Heart right ventricle (tissue), 16 donors: ENCODE data around the gene CLTCL1. TPM values are rescaled to one million over a fixed set of nuclear protein-coding genes. Genes with fewer than 3 reads are reported as not detected.

Experiments used
- ATAC-seq, 8 donors: fragments of 200-7000 bp; cut with Tn5 transposase; one replicate each; pipeline ENCODE4 v1.9.1; 2020; ENCODE audit warnings: mild to moderate bottlenecking in 8 of 8, moderate library complexity in 8 of 8, moderate number of reproducible peaks in 1 of 8
- DNase-seq, 2 donors: peaks; one replicate each; pipeline ENCODE4 v3.0.0-alpha.2; 2020
- H3K27ac ChIP-seq, 10 donors: fragments of 200-600 bp; sonication (generic) in 2 of 10; one replicate each; pipeline versions ENCODE4 v1.5.0 to v1.8.0; 2020 to 2022; ENCODE audit warnings: mild to moderate bottlenecking in 3 of 10
- H3K27me3 ChIP-seq, 7 donors: fragments of 200-600 bp; one replicate each; pipeline ENCODE4 v1.8.0; 2021 to 2022; ENCODE audit warnings: mild to moderate bottlenecking in 2 of 7
- H3K36me3 ChIP-seq, 9 donors: fragments of 200-600 bp; sonication (generic) in 1 of 9; one replicate each; pipeline versions ENCODE4 v1.5.0 to v1.8.0; 2020 to 2022; ENCODE audit warnings: mild to moderate bottlenecking in 2 of 9
- H3K4me1 ChIP-seq, 9 donors: fragments of 200-600 bp; sonication (generic) in 1 of 9; one replicate each; pipeline versions ENCODE4 v1.5.0 to v1.8.0; 2020 to 2022; ENCODE audit warnings: mild to moderate bottlenecking in 4 of 9
- H3K4me3 ChIP-seq, 10 donors: fragments of 200-600 bp; sonication (generic) in 2 of 10; one replicate each; pipeline versions ENCODE4 v1.5.0 to v1.8.0; 2020 to 2022; ENCODE audit warnings: mild to moderate bottlenecking in 7 of 10, moderate library complexity in 2 of 10
- H3K9me3 ChIP-seq, 11 donors: fragments of 200-600 bp in 10 of 11; sonication (generic) in 2 of 11; one replicate each; pipeline versions ENCODE4 v1.5.0 to v1.8.0; 2013 to 2022; ENCODE audit warnings: mild to moderate bottlenecking in 2 of 11, control low read depth in 1 of 11, moderate library complexity in 1 of 11
- CTCF ChIP-seq, 9 donors: fragments of 200-600 bp; sonication (generic) in 2 of 9; IDR thresholded peaks; one replicate each; pipeline versions ENCODE4 v1.5.0 to v1.8.0; 2021 to 2022; ENCODE audit warnings: antibody characterized with exemption in 9 of 9, mild to moderate bottlenecking in 5 of 9, moderate library complexity in 1 of 9
- WGBS, 2 donors: extraction: QIAGEN DNeasy Blood & Tissue Kit; methylation state at CpG; one replicate each; pipeline ENCODE4 v1.1.7; 2013; ENCODE audit warnings: inconsistent platforms in 1 of 2; 5-methylcytosine and 5-hydroxymethylcytosine counted together
- intact Hi-C, 10 donors: fragments of 100-400 bp; cut with DNase I; formaldehyde crosslinking; loops; one replicate each; pipeline versions ENCODE4 v1.11.1 to v1.14.2; 2022
- polyA plus RNA-seq, 2 donors: library from polyadenylated mRNA; stranded (reverse); fragments of 200-250 nt; gene quantifications; one replicate each; pipeline ENCODE4 v1.2.3, GENCODE V29; 2013
- total RNA-seq, 10 donors: library from RNA; stranded (reverse); fragmentation: NEBNext Ultra II Directional in 3 of 10; extraction: Animal tissue kit (Norgen Biotek cat#: 25700) in 3 of 10; gene quantifications; one replicate each; pipeline versions ENCODE4 v1.2.1 to v1.2.4, GENCODE V29; 2021 to 2023
- donor health status: Arrhythmogenic right ventricular cardiomyopathy.
- donor health status: ischemic (EF 13 %, LVEDD 7.1; RV severe dilation, severe dysfunction).
- donor health status: healthy with polysubstance abuse.
- donor health status: DM: no; HTN: yes; CAD: no.
- donor health status: DM: no; HTN: no; CAD: no.
- donor health status: ischemic (EF 25% LVEDD 6.9; RV normal size, moderate dysfunction).
- donor health status: ischemic (EF 25% LVEDD 5.7; RV mildly dilated, moderate dysfunction).
- donor health status: healthy.
- donor health status: DM: yes; HTN: yes; CAD: no.
- donor health status: Ischemic cardiomyopathy.
- donor health status: ischemic (EF 35%, LVEDD 5.7; RV mildly dilated, moderate dysfunction).
- donor health status: nonischemic (EF 11% LVEDD 7.7; RV severe dilation, severe dysfunction).
- donor health status: DM: yes; HTN: yes; CAD: no.
- donor health status: PGD.
- donor health status: ischemic (EF 29% LVEDD 5.4; RV normal size, mild dysfunction).
- donor health status: nonischemic (EF 23%, LVEDD 6.1; RV moderate dilation, normal function).

CLTCL1 gene
- total and polyA plus RNA-seq, 12 donors, result 5.4 to 21.9 (median 13.1) TPM

GRCh38 chr22:19229600-19229999 is 61.9 kb downstream of the CLTCL1 start:
- intact Hi-C loops, result loop anchor here in 1 of 10 donors (10.0 kb wide), 2 partner anchors 55 to 125 kb away; no protein-coding TSS in a partner anchor
- ATAC-seq (no peak), DNase-seq (no peak)
- Histone ChIP-seq H3K27ac (no peak overlapping the region), H3K4me3 (no peak overlapping the region), H3K4me1 (peaks cover 0 to 16% (median 4%) of the 10 kb centered on the region in 9 donors), H3K27me3 (no peaks in the 10 kb centered on the region), H3K9me3 (no peaks in the 10 kb centered on the region), H3K36me3 (peaks cover 0 to 92% (median 16%) of the 10 kb centered on the region in 9 donors)
- no peak for TF ChIP-seq CTCF (IDR thresholded peaks at IDR 0.05)
- WGBS, 2 donors, result 79 to 96% methylated on average over 2 of the region's 2 CpGs

- H3K36me3 ChIP-seq, result peaks cover 0 to 92% (median 14%) of the 10 kb centered on the region in 9 donors
Measured at GRCh38 chr22:19228179-19228578, 63.3 kb downstream of the CLTCL1 start.

GRCh38 chr22:19226428-19226827 is 65.1 kb downstream of the CLTCL1 start:
- intact Hi-C loops, result loop anchor here in 1 of 10 donors (10.0 kb wide), 2 partner anchors 58 to 128 kb away; no protein-coding TSS in a partner anchor
- H3K36me3 ChIP-seq, result peaks cover 0 to 92% (median 20%) of the 10 kb centered on the region in 9 donors

More at GRCh38 chr22:19228179-19228578, 63.3 kb downstream of the CLTCL1 start:
- H3K4me1 ChIP-seq, result peaks cover 0 to 16% (median 4%) of the 10 kb centered on the region in 9 donors
- 45 to 69% methylated on average over 4 of the region's 4 CpGs for WGBS, 2 donors
- peak in 1 of 8 donors; percentile 73 for ATAC-seq
- no peak overlapping the region for H3K4me3 ChIP-seq
- no peaks in the 10 kb centered on the region for H3K27me3 ChIP-seq
- no peak overlapping the region for H3K27ac ChIP-seq
- no peaks in the 10 kb centered on the region for H3K9me3 ChIP-seq
- peak in 1 of 2 donors; percentile 35 for DNase-seq
- intact Hi-C loops, result loop anchor here in 1 of 10 donors (10.0 kb wide), 2 partner anchors 57 to 127 kb away; no protein-coding TSS in a partner anchor
- TF ChIP-seq CTCF (IDR thresholded peaks at IDR 0.05), result no peak

GRCh38 chr22:19225560-19225959 is 66.0 kb downstream of the CLTCL1 start:
- 83 to 87% methylated on average over 3 of the region's 3 CpGs for WGBS, 2 donors
- Histone ChIP-seq H3K36me3 (peaks cover 0 to 92% (median 22%) of the 10 kb centered on the region in 9 donors), H3K4me3 (no peak overlapping the region), H3K9me3 (no peaks in the 10 kb centered on the region), H3K4me1 (peaks cover 0 to 16% (median 4%) of the 10 kb centered on the region in 9 donors), H3K27ac (no peak overlapping the region), H3K27me3 (no peaks in the 10 kb centered on the region)
- DNase-seq (no peak), ATAC-seq (no peak)
- no peak for TF ChIP-seq CTCF (IDR thresholded peaks at IDR 0.05)
- intact Hi-C loops, result loop anchor here in 1 of 10 donors (10.0 kb wide), 2 partner anchors 59 to 129 kb away; no protein-coding TSS in a partner anchor

More at GRCh38 chr22:19226428-19226827, 65.1 kb downstream of the CLTCL1 start:
- TF ChIP-seq CTCF (IDR thresholded peaks at IDR 0.05), result no peak
- no peaks in the 10 kb centered on the region for H3K27me3 ChIP-seq
- no peak overlapping the region for H3K27ac ChIP-seq
- DNase-seq, result no peak
- no peaks in the 10 kb centered on the region for H3K9me3 ChIP-seq
- H3K4me3 ChIP-seq, result no peak overlapping the region
- peaks cover 0 to 16% (median 4%) of the 10 kb centered on the region in 9 donors for H3K4me1 ChIP-seq
- ATAC-seq, result no peak
